HG03045 (cell line): ENCODE measurements around the gene LRRC4.

Experiments
- ATAC-seq: cut with Tn5 transposase; IDR thresholded peaks from one replicate; pipeline ENCODE4 v1.9.1; 2021; ENCODE audit warnings: mild to moderate bottlenecking, moderate library complexity; ENCODE audit not compliant: unreplicated experiment

The LRRC4 gene

DNA sequence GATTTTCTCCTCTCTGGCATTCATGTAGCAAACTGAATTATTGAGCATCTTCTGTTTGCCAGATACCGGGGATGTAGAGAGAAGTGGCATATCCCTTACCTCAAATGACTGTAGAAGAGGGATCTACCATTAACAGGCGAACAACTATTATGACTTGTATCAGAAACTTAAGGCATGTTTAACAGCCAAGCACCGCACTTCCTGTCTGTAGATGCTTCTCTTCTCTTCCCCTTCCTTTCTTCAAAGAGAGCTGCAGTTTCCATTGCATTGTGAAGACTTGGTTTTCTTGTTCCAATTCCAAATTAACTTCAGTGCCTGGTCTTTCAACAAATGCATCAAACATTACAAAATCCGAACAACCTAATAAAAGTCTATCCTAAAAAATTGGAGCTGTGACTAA is 49.3 kb downstream of the LRRC4 start:
- ATAC-seq, result no peak

- no peak for ATAC-seq
These were observed 50.3 kb downstream of the LRRC4 start for GRCh38 chr7:127980901-127981300.

DNA sequence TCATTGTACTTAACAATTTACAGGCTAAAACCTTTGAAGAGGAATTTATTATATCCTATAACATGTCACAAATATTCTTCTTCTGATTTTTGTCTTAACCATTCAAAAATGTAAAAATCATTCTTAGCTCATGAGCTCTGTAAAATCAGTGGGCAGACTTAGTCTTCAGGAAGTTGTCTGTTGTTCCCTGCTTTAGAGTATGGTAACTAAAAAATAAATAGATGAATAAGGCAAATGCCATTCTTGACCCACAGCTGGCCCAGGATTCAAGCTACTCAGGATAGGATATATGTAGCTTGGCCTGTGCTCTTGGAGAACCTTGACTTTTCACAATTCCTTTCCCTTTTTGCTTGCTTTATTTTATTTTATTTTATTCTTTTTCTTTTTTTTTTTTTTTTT is 51.5 kb downstream of the LRRC4 start:
- ATAC-seq, result no peak

GRCh38 chr7:127979113-127979727 is 52.0 kb downstream of the LRRC4 start:
- ATAC-seq, result no peak

DNA sequence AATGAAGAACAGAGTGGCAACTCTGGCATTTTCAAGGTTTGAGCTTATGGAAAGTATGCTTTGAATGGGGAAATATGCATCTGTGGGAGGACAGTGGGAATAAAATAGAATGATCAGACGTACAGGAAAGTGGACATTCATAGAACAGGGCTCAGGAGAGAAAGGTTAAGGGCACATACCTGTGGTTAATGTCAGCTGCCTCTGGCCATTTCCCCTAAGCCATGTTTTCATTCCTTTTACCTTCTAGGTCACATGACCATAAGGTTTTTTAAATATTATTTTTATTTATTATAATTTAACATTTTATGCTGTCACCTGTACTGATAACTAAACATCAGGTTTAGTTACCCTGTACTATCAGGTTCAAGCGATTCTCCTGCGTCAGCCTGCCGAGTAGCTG is 52.8 kb downstream of the LRRC4 start:
- ATAC-seq, result no peak
